ENCODE measurements around the gene OR8U1.
"Not testable (repeated sequence)": the region's sequence is repeated elsewhere in the genome, so short reads cannot be mapped to it uniquely, and the experiment has no call there.

The OR8U1 gene

GRCh38 chr11:56375324-56375723 is at the start of gene OR8U1:
OR8U1 (plus strand) TSS chr11:56375624; CDS start chr11:56375624, 0 bp downstream.
- H3K4me3 Mint-ChIP-seq = no peak within 1 kb of the TSS

GRCh38 chr11:56331861-56332491 is 43.4 kb upstream of the OR8U1 start:
- no peak for DNase-seq
- Mint-ChIP-seq H3K9me3 (peaks cover 0 to 6% of the 10 kb centered on the region in 2 donors), H3K36me3 (no peaks in the 10 kb centered on the region), H3K27me3 (no peaks in the 10 kb centered on the region), H3K4me3 (no peak overlapping the region), H3K4me1 (no peaks in the 10 kb centered on the region), H3K27ac (no peak overlapping the region)
- no peak for ATAC-seq (replicated peaks)

More at GRCh38 chr11:56375324-56375723, at the start of gene OR8U1:
- H3K36me3 Mint-ChIP-seq = no peaks in the 10 kb centered on the region
- H3K9me3 Mint-ChIP-seq = peaks cover 4 to 5% of the 10 kb centered on the region in 2 donors
- H3K27ac Mint-ChIP-seq = no peak within 1 kb of the TSS
- H3K4me1 Mint-ChIP-seq = no peaks in the 10 kb centered on the region
- no peak for DNase-seq
- H3K27me3 Mint-ChIP-seq = no peaks in the 10 kb centered on the region
- ATAC-seq (replicated peaks) = no peak

- Mint-ChIP-seq H3K27me3 (no peaks in the 10 kb centered on the region), H3K27ac (no peak overlapping the region)
Measured at GRCh38 chr11:56333156-56333555, 42.3 kb upstream of the OR8U1 start.

GRCh38 chr11:56340289-56340688 is 35.1 kb upstream of the OR8U1 start:
- Mint-ChIP-seq H3K9me3 (peaks cover 4 to 10% of the 10 kb centered on the region in 2 donors), H3K4me3 (no peak overlapping the region), H3K27me3 (no peaks in the 10 kb centered on the region), H3K36me3 (no peaks in the 10 kb centered on the region), H3K27ac (no peak overlapping the region), H3K4me1 (no peaks in the 10 kb centered on the region)
- ATAC-seq (replicated peaks) (no peak), DNase-seq (no peak)

More at GRCh38 chr11:56333156-56333555, 42.3 kb upstream of the OR8U1 start:
- H3K9me3 Mint-ChIP-seq = peaks cover 0 to 3% of the 10 kb centered on the region in 2 donors
- no peak overlapping the region for H3K4me3 Mint-ChIP-seq
- DNase-seq (no peak), ATAC-seq (replicated peaks) (no peak)
- no peaks in the 10 kb centered on the region for H3K4me1 Mint-ChIP-seq
- no peaks in the 10 kb centered on the region for H3K36me3 Mint-ChIP-seq

- DNase-seq (no peak), ATAC-seq (replicated peaks) (no peak)
- H3K4me3 Mint-ChIP-seq = no peak within 1 kb of the TSS
- H3K4me1 Mint-ChIP-seq = no peaks in the 10 kb centered on the region
- no peaks in the 10 kb centered on the region for H3K36me3 Mint-ChIP-seq
- H3K9me3 Mint-ChIP-seq = peaks cover 4 to 8% of the 10 kb centered on the region in 2 donors
- no peak within 1 kb of the TSS for H3K27ac Mint-ChIP-seq
- no peaks in the 10 kb centered on the region for H3K27me3 Mint-ChIP-seq
Measured at GRCh38 chr11:56345739-56346138, 29.7 kb upstream of the OR8U1 start, which contains the start of gene OR8K1. OR8K1 (plus strand) TSS chr11:56346039; CDS start chr11:56346039, 0 bp downstream.

- Mint-ChIP-seq H3K9me3 (no peaks in the 10 kb centered on the region), H3K27me3 (no peaks in the 10 kb centered on the region), H3K4me3 (no peak within 1 kb of the TSS), H3K27ac (peak within 1 kb of the TSS; percentile 37), H3K36me3 (no peaks in the 10 kb centered on the region), H3K4me1 (no peaks in the 10 kb centered on the region)
- ATAC-seq (replicated peaks) (no peak), DNase-seq (no peak)
Measured at GRCh38 chr11:56353991-56354390, 21.4 kb upstream of the OR8U1 start, which contains the start of gene OR8J1. OR8J1 (plus strand) TSS chr11:56354291; CDS start chr11:56360247, 5,956 bp downstream.

GRCh38 chr11:56380120-56380519 is 4.7 kb downstream of the OR8U1 start:
- ATAC-seq (replicated peaks) (no peak), DNase-seq (no peak)
- no peaks in the 10 kb centered on the region for H3K36me3 Mint-ChIP-seq
- no peaks in the 10 kb centered on the region for H3K4me1 Mint-ChIP-seq
- no peaks in the 10 kb centered on the region for H3K27me3 Mint-ChIP-seq
- H3K4me3 Mint-ChIP-seq = no peak overlapping the region
- H3K9me3 Mint-ChIP-seq = peaks cover 0 to 6% of the 10 kb centered on the region in 2 donors
- H3K27ac Mint-ChIP-seq = no peak overlapping the region

GRCh38 chr11:56394381-56394780 is 19.0 kb downstream of the OR8U1 start:
- DNase-seq = no peak
- Mint-ChIP-seq H3K27ac (no peak overlapping the region), H3K4me3 (no peak overlapping the region), H3K36me3 (no peaks in the 10 kb centered on the region), H3K27me3 (no peaks in the 10 kb centered on the region), H3K4me1 (no peaks in the 10 kb centered on the region), H3K9me3 (peaks cover 0 to 4% of the 10 kb centered on the region in 2 donors)
- no peak for ATAC-seq (replicated peaks)

- DNase-seq (no peak), ATAC-seq (replicated peaks) (no peak)
- Mint-ChIP-seq H3K4me1 (no peaks in the 10 kb centered on the region), H3K27me3 (no peaks in the 10 kb centered on the region), H3K36me3 (no peaks in the 10 kb centered on the region), H3K27ac (no peak overlapping the region), H3K9me3 (peaks cover 0 to 5% of the 10 kb centered on the region in 2 donors), H3K4me3 (no peak overlapping the region)
Measured at GRCh38 chr11:56396047-56396446, 20.6 kb downstream of the OR8U1 start.

- H3K4me3 Mint-ChIP-seq; H3K9me3 Mint-ChIP-seq; H3K27me3 Mint-ChIP-seq; H3K36me3 Mint-ChIP-seq; H3K27ac Mint-ChIP-seq; H3K4me1 Mint-ChIP-seq; ATAC-seq (replicated peaks); DNase-seq: not testable (repeated sequence)
Measured at GRCh38 chr11:56401858-56402461, 26.5 kb downstream of the OR8U1 start.

- H3K36me3 Mint-ChIP-seq = no peaks in the 10 kb centered on the region
- DNase-seq = no peak
- H3K4me3 Mint-ChIP-seq = no peak overlapping the region
- no peak for ATAC-seq (replicated peaks)
- H3K27me3 Mint-ChIP-seq = no peaks in the 10 kb centered on the region
- H3K4me1 Mint-ChIP-seq = no peaks in the 10 kb centered on the region
- H3K9me3 Mint-ChIP-seq = peaks cover 6 to 9% of the 10 kb centered on the region in 2 donors
- no peak overlapping the region for H3K27ac Mint-ChIP-seq
Measured at GRCh38 chr11:56404393-56404792, 29.0 kb downstream of the OR8U1 start.

GRCh38 chr11:56410801-56411200 is 35.4 kb downstream of the OR8U1 start:
- Mint-ChIP-seq H3K27me3 (no peaks in the 10 kb centered on the region), H3K27ac (no peak overlapping the region), H3K36me3 (no peaks in the 10 kb centered on the region), H3K4me3 (no peak overlapping the region), H3K4me1 (no peaks in the 10 kb centered on the region), H3K9me3 (peaks cover 3 to 4% of the 10 kb centered on the region in 2 donors)
- DNase-seq (no peak), ATAC-seq (replicated peaks) (no peak)

GRCh38 chr11:56412396-56412795 is 37.0 kb downstream of the OR8U1 start, which contains the start of gene OR5AL1:
OR5AL1 (plus strand) TSS chr11:56412696.
- no peak within 1 kb of the TSS for H3K27ac Mint-ChIP-seq
- H3K9me3 Mint-ChIP-seq = peaks cover 5 to 6% of the 10 kb centered on the region in 2 donors
- ATAC-seq (replicated peaks) (no peak), DNase-seq (no peak)
- H3K36me3 Mint-ChIP-seq = no peaks in the 10 kb centered on the region
- H3K27me3 Mint-ChIP-seq = no peaks in the 10 kb centered on the region
- no peaks in the 10 kb centered on the region for H3K4me1 Mint-ChIP-seq
- H3K4me3 Mint-ChIP-seq = no peak within 1 kb of the TSS
